ENCODE data around the gene PDE2A.

Gene PDE2A

DNA sequence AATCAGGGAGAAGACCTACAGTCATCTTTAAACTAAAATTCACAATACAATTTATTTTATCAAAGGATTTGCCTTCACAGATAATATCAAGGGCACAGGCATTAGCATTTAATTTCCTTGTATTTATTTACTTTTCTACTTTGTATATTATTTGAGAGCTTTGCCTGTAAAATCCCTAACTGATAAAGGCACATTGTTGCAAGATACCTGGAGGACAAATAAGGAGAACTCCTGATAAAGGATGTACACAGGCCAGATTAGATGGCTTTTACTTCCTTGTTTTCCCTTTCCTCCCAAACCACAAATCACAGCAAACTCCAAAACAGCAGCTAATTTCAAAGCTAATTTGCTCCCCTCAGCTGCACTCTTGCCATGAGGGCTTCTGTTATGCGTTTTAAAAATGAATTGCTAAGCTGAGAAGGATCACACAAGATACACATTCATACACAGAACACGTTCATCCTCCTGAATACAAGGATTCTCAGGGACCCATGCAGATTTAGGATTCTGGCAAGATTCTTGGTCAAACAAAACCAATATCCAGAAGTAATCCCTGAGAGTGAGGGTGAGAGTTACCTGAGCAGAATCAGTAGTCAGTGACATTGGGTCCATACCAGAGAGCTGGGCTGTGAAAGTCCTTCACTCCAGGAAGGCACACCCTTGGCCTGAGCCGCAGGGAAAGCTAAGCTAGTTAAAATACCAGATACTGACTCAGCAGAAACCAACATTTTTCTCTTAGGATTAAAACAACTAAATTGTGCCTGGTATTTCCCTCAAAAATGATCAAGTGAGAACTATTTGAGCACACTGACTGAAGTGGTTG is 139.6 kb downstream of the PDE2A start:
- DNase-seq (ENCODE audit: low spot score in 2 of 2), result no peak
- in situ Hi-C loops (cut with MboI; ENCODE audit: low sequenced_read_pairs), result no loop called here
- no peaks in the 10 kb centered on the region for H3K36me3 ChIP-seq (replicated peaks)
- peaks cover 10% of the 10 kb centered on the region; the same call in 1 of the 2 replicates for H3K4me1 ChIP-seq
- no peak overlapping the region for H3K4me3 ChIP-seq
- peaks cover 3% of the 10 kb centered on the region; the same call in 1 of the 2 replicates for H3K27me3 ChIP-seq (ENCODE audit: low read depth)
- H3K9me3 ChIP-seq, result no peaks in the 10 kb centered on the region

DNA sequence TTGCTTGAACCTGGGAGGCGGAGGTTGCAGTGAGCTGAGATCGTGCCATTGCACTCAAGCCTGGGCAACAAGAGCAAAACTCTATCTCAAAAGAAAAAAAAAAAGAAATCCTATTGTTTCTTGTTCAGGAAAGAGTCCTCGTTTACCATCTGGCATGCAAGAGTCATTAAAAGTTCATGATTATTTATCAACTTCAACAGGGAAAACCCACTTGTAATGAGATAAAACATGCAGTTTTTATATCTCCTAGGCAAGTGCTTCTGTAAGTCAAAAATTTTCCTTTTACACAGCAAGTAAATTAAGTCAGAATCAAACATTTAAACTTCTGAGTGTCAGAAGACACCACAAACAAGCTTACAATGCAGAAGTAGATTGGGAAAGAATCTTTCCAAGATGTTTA is 145.2 kb downstream of the PDE2A start:
- no peaks in the 10 kb centered on the region for H3K36me3 ChIP-seq (replicated peaks)
- in situ Hi-C loops (cut with MboI; ENCODE audit: low sequenced_read_pairs), result no loop called here
- H3K9me3 ChIP-seq, result no peaks in the 10 kb centered on the region
- H3K4me3 ChIP-seq, result no peak overlapping the region
- DNase-seq (ENCODE audit: low spot score in 2 of 2), result no peak
- H3K27me3 ChIP-seq (ENCODE audit: low read depth), result no peaks in the 10 kb centered on the region; the same call in 1 of the 2 replicates
- H3K4me1 ChIP-seq, result no peaks in the 10 kb centered on the region

DNA sequence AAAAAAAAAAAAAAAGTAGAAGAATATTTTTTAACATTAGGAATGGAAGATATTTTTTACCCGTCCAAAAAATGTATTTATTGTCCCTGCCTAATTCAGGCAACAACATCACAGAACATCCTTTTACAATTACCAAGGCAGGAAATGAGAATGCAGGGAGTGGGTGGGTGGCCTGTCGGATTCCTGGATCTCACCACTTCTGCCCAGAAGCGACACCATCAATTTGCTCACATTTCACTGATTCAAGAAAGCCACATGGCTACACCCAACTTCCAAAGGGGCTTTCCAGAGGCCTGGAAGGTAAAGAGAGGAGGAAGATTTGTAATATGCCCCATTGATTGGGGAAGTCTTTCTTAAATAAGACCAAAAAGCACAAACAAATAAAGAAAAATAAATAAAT is 146.1 kb downstream of the PDE2A start:
- no peak for DNase-seq (ENCODE audit: low spot score in 2 of 2)
- H3K4me3 ChIP-seq, result no peak overlapping the region
- H3K27me3 ChIP-seq (ENCODE audit: low read depth), result no peaks in the 10 kb centered on the region; the same call in 1 of the 2 replicates
- no peaks in the 10 kb centered on the region for H3K36me3 ChIP-seq (replicated peaks)
- in situ Hi-C loops (cut with MboI; ENCODE audit: low sequenced_read_pairs), result no loop called here
- H3K4me1 ChIP-seq, result no peaks in the 10 kb centered on the region
- no peaks in the 10 kb centered on the region for H3K9me3 ChIP-seq

Measured in HAP-1 (cell line).